D721Med (cell line): ENCODE data around the gene HUWE1.

Experiments
- DNase-seq: peaks from one replicate; pipeline ENCODE4 v3.0.0; 2011; ENCODE audit warnings: low spot score; ENCODE audit not compliant: insufficient read length
- FAIRE-seq: peaks from 2 replicates; lab custom pipeline; 2011; peaks lifted over from hg19 to GRCh38; lab: Jason Lieb, UNC
- TF ChIP-seq, protein P1 (sequence below): IDR thresholded peaks from 2 replicates; pipeline ENCODE4 v1.5.1; 2012; ENCODE audit warnings: mild to moderate bottlenecking, control low read depth; ENCODE audit not compliant: insufficient read depth; ENCODE audit errors: missing control alignments

Gene HUWE1

DNA sequence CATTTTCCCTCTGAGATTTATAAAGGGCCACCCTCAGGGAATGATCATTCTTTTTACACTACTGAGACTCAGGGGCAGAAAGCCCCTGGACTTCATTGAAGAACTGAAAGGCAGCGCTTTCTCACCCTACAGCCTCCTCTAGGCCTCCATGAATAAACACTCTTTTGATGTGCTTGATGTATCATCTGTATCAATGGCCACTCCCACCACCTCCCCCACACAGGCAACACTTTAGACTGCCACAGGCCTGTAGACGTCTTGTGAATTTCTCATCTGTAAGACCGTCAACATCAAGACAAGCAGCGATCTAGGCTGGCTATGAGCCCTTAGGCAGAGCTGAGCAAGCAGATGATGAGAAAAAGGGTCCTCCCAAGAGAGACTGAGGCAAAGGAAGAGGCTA, 123.2 kb downstream of the HUWE1 start:
- TF ChIP-seq, protein P1, sequence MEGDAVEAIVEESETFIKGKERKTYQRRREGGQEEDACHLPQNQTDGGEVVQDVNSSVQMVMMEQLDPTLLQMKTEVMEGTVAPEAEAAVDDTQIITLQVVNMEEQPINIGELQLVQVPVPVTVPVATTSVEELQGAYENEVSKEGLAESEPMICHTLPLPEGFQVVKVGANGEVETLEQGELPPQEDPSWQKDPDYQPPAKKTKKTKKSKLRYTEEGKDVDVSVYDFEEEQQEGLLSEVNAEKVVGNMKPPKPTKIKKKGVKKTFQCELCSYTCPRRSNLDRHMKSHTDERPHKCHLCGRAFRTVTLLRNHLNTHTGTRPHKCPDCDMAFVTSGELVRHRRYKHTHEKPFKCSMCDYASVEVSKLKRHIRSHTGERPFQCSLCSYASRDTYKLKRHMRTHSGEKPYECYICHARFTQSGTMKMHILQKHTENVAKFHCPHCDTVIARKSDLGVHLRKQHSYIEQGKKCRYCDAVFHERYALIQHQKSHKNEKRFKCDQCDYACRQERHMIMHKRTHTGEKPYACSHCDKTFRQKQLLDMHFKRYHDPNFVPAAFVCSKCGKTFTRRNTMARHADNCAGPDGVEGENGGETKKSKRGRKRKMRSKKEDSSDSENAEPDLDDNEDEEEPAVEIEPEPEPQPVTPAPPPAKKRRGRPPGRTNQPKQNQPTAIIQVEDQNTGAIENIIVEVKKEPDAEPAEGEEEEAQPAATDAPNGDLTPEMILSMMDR, result no peak
- DNase-seq (no peak), FAIRE-seq (no peak)

DNA sequence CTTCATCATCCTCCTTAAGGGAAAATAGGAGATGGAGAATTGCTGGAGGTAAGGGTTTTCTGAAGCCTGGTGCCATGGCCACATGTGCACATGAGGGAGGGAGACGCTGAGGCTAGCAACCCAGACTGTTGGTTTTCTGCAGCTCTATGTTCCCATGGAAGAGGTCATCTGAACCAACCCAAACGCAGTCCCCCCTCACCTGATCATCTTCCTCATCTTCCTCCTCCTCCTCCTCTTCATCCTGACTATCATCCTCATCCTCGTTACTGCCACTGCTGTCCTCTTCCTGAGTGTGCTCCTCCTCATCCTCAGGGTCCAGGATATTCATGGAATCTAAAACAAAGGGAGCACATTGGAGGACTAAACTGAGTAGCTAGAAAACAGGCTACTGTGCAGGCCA, 124.6 kb downstream of the HUWE1 start:
- no peak for DNase-seq
- FAIRE-seq, result no peak
- TF ChIP-seq, protein P1, result no peak

DNA sequence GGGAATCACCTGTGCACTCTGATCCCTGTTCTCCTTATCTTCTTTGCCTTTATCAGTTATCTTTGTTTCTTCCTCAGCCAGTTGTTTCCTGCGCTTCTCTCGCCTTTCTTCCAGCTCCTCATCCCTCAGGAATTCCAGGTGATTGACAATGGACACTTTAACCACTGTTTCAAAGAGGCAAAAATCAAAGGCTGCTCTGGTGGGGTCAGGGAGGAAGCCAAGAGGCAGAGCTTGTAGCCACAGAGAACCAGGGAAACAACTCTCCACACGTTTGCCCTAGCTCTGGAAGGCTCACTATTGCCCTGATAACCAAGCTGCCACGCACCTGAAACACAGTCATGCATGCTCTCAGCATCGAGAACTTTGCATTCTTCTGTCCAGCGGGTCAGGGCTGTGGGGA, 127.9 kb downstream of the HUWE1 start:
- TF ChIP-seq, protein P1, result no peak
- FAIRE-seq (no peak), DNase-seq (no peak)

DNA sequence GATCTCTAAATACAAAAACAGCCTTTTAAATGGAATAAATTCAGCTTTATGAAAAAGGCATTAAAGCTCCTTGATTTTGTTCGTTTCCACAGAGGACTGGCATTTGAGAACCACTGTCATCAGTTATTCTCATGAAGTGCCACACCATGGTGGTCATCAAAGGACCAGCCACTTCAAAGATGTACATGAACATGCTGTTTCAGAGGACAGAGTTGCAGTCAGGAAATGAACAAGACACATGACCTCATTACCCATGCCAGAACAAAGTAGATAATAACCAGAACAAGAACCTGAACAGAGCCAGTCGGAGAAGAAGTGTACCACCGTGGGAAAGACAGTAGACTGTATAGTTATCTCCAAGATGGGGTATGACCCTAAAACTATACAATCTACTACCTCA, 129.7 kb downstream of the HUWE1 start:
- TF ChIP-seq, protein P1, result no peak
- DNase-seq (no peak), FAIRE-seq (no peak)

DNA sequence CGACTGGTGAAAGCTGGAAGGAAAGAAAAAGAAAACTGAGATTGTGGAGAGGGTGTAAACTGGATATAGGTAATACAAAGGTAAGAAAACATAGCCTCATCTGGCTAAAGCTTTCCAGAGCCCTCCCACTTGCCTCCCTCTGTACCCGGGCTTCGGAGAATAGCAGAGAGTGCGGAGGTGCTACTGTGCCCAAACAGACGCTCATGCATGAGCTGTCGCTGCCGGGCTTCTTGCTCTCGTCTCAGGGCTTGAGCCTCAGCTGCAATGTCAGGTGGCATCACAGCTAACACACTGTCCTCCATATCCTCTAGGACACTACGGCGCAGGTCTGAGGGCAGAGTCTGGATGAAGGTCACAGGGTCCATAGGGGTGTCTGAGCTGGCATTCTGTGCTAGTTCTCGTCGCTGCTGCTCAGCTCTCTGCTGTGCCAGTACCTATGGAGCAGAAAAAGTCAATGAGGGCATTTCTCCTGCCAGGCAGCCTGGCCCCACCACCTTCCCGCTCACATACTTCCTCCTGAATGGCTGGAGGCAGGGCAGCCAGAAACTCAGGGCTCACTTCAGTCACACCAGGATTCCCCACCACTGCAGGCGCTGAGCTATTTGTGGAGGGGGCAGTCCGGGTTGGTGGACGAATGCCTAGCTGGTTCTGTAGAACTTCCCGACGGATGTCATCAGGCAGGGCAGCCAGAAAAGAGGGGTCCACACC, 135.6 kb downstream of the HUWE1 start:
- FAIRE-seq (no peak), DNase-seq (no peak)
- TF ChIP-seq, protein P1, result no peak

DNA sequence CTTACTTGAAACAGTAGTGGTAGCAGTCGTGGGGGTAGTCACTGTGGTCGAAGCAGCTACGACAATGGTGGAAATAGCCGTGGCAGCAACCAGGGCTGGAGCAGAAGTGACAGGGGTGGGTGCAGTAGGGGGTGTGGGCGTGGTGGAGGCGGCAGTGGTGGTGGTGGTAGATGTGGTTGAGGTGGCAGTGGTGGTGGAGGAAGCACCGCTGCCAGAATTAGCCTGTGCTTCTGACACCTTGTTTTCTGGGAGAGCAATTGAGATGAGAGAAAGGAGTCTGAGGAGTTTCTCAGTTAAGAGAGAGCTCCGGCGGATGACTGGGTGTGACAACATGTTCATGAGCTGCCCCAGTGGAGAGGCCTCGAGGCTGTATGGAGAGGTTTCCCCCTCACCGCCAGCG, 138.9 kb downstream of the HUWE1 start:
- TF ChIP-seq, protein P1, result no peak
- FAIRE-seq (no peak), DNase-seq (no peak)

DNA sequence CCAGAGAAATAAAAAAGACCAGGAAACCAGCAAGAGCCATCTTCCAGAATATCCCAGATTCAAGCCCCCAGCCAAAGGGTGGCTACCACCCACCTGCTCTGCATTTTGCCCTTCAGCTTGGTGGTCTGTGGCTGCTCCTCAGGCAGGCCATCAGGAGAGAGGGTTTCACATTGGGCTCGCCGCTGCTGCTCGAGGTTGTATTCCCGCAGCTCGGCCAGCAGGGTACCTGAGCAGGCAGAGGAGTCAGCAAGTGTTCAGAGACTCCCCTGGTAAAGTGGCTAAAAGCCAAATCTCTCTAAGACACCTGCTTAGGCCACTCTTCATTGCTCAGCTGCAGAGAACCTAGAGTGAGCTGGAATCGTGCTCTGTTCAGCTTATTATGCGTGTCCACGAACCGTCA, 141.6 kb downstream of the HUWE1 start:
- FAIRE-seq, result no peak
- no peak for DNase-seq
- TF ChIP-seq, protein P1, result no peak
